ENCODE results near the gene PLPP4. TPM values are rescaled to one million over a fixed set of nuclear protein-coding genes. Genes with fewer than 3 reads are reported as not detected.

Gene PLPP4
- total RNA-seq, 1 donor from 2014 or later = not detected

- no peak overlapping the region for H3K4me3 Mint-ChIP-seq
- CTCF ChIA-PET = no interaction called here
- H3K9me3 Mint-ChIP-seq = peaks cover 8% of the 10 kb centered on the region
- POLR2A ChIA-PET = no interaction called here
- no peaks in the 10 kb centered on the region for H3K4me1 Mint-ChIP-seq
- no peaks in the 10 kb centered on the region for H3K36me3 Mint-ChIP-seq (ENCODE audit: low read depth)
- peaks cover 12% of the 10 kb centered on the region for H3K27me3 Mint-ChIP-seq
- TF ChIP-seq CTCF (IDR thresholded peaks at IDR 0.05) = no peak
- no peak for DNase-seq
- intact Hi-C loops (cut with micrococcal nuclease) = no loop called here
- H3K27ac Mint-ChIP-seq = no peak overlapping the region
- no peak for ATAC-seq (ENCODE audit: low read depth)
These were observed 155.7 kb downstream of the PLPP4 start for GRCh38 chr10:120612756-120613155.

GRCh38 chr10:120613180-120613579, 156.2 kb downstream of the PLPP4 start:
- Mint-ChIP-seq H3K4me1 (no peaks in the 10 kb centered on the region), H3K27ac (no peak overlapping the region), H3K27me3 (peaks cover 12% of the 10 kb centered on the region), H3K36me3 (ENCODE audit: low read depth) (no peaks in the 10 kb centered on the region), H3K9me3 (peaks cover 8% of the 10 kb centered on the region), H3K4me3 (no peak overlapping the region)
- ChIA-PET POLR2A (no interaction called here), CTCF (no interaction called here)
- no peak for TF ChIP-seq CTCF (IDR thresholded peaks at IDR 0.05)
- no peak for ATAC-seq (ENCODE audit: low read depth)
- intact Hi-C loops (cut with micrococcal nuclease) = no loop called here
- DNase-seq = no peak

GRCh38 chr10:120614680-120615079, 157.7 kb downstream of the PLPP4 start:
- CTCF ChIA-PET = no interaction called here
- intact Hi-C loops (cut with micrococcal nuclease) = no loop called here

GRCh38 chr10:120616311-120616911, 159.4 kb downstream of the PLPP4 start:
- ChIA-PET POLR2A (no interaction called here), CTCF (no interaction called here)
- intact Hi-C loops (cut with micrococcal nuclease) = no loop called here
- TF ChIP-seq CTCF (IDR thresholded peaks at IDR 0.05) = no peak
- Mint-ChIP-seq H3K9me3 (peaks cover 8% of the 10 kb centered on the region), H3K4me3 (no peak overlapping the region), H3K36me3 (ENCODE audit: low read depth) (no peaks in the 10 kb centered on the region), H3K27me3 (peaks cover 5% of the 10 kb centered on the region), H3K4me1 (no peaks in the 10 kb centered on the region), H3K27ac (no peak overlapping the region)
- DNase-seq (no peak), ATAC-seq (ENCODE audit: low read depth) (no peak)

More at GRCh38 chr10:120614680-120615079, 157.7 kb downstream of the PLPP4 start:
- DNase-seq (no peak), ATAC-seq (ENCODE audit: low read depth) (no peak)
- H3K4me3 Mint-ChIP-seq = no peak overlapping the region
- H3K36me3 Mint-ChIP-seq (ENCODE audit: low read depth) = no peaks in the 10 kb centered on the region
- no peak for TF ChIP-seq CTCF (IDR thresholded peaks at IDR 0.05)
- peaks cover 12% of the 10 kb centered on the region for H3K27me3 Mint-ChIP-seq
- peaks cover 8% of the 10 kb centered on the region for H3K9me3 Mint-ChIP-seq
- H3K4me1 Mint-ChIP-seq = no peaks in the 10 kb centered on the region
- H3K27ac Mint-ChIP-seq = no peak overlapping the region
- POLR2A ChIA-PET = no interaction called here

- POLR2A ChIA-PET = no interaction called here
- ATAC-seq (ENCODE audit: low read depth) (no peak), DNase-seq (no peak)
- intact Hi-C loops (cut with micrococcal nuclease) = no loop called here
- no peaks in the 10 kb centered on the region for H3K36me3 Mint-ChIP-seq (ENCODE audit: low read depth)
- no peak for TF ChIP-seq CTCF (IDR thresholded peaks at IDR 0.05)
- peaks cover 5% of the 10 kb centered on the region for H3K27me3 Mint-ChIP-seq
- no peaks in the 10 kb centered on the region for H3K9me3 Mint-ChIP-seq
- no peaks in the 10 kb centered on the region for H3K4me1 Mint-ChIP-seq
- no peak overlapping the region for H3K4me3 Mint-ChIP-seq
- CTCF ChIA-PET = no interaction called here
- no peak overlapping the region for H3K27ac Mint-ChIP-seq
These were observed 171.2 kb downstream of the PLPP4 start for GRCh38 chr10:120628197-120628596.
